NCI-H1436 (cell line): ENCODE data around the gene IGSF11.
"Not testable (repeated sequence)": the region's sequence is repeated elsewhere in the genome, so short reads cannot be mapped to it uniquely, and the experiment has no call there.

Experiments used
- DNase-seq: peaks from one replicate; lab custom pipeline; 2025; lab: John Stamatoyannopoulos, UW

Gene IGSF11

GRCh38 chr3:118988198-118989130 is 46.2 kb downstream of the IGSF11 start:
- no peak for DNase-seq

GRCh38 chr3:118987477-118987876 is 47.2 kb downstream of the IGSF11 start:
- no peak for DNase-seq

- no peak for DNase-seq
These were observed 47.9 kb downstream of the IGSF11 start for GRCh38 chr3:118986734-118987133.

- no peak for DNase-seq
These were observed 49.9 kb downstream of the IGSF11 start for GRCh38 chr3:118984699-118985098.

GRCh38 chr3:118981494-118982134 is 53.0 kb downstream of the IGSF11 start:
- DNase-seq: no peak

- no peak for DNase-seq
These were observed 53.8 kb downstream of the IGSF11 start for GRCh38 chr3:118980832-118981231.

GRCh38 chr3:118978393-118978758 is 56.3 kb downstream of the IGSF11 start:
- no peak for DNase-seq

- DNase-seq: no peak
These were observed 56.8 kb downstream of the IGSF11 start for GRCh38 chr3:118977671-118978392.

- no peak for DNase-seq
These were observed 57.5 kb downstream of the IGSF11 start for GRCh38 chr3:118977118-118977517.

GRCh38 chr3:118975476-118975875 is 59.2 kb downstream of the IGSF11 start:
- not testable (repeated sequence) for DNase-seq

- no peak for DNase-seq
These were observed 60.1 kb downstream of the IGSF11 start for GRCh38 chr3:118974356-118975097.

GRCh38 chr3:118973050-118973449 is 61.6 kb downstream of the IGSF11 start:
- DNase-seq: no peak

GRCh38 chr3:118970819-118971218 is 63.8 kb downstream of the IGSF11 start:
- DNase-seq: no peak

- DNase-seq: no peak
These were observed 66.0 kb downstream of the IGSF11 start for GRCh38 chr3:118968640-118969039.

GRCh38 chr3:118968111-118968510 is 66.5 kb downstream of the IGSF11 start:
- DNase-seq: no peak

- DNase-seq: no peak
These were observed 67.9 kb downstream of the IGSF11 start for GRCh38 chr3:118966700-118967099.

GRCh38 chr3:118963711-118964110 is 70.9 kb downstream of the IGSF11 start:
- DNase-seq: no peak

- no peak for DNase-seq
These were observed 73.7 kb downstream of the IGSF11 start for GRCh38 chr3:118960876-118961450.

GRCh38 chr3:118955914-118956556 is 78.6 kb downstream of the IGSF11 start:
- DNase-seq: no peak

GRCh38 chr3:118951089-118951488 is 83.6 kb downstream of the IGSF11 start:
- no peak for DNase-seq

GRCh38 chr3:118949113-118949760 is 85.4 kb downstream of the IGSF11 start:
- DNase-seq: no peak
